ENCODE data around the gene ETV3. TPM values are rescaled to one million over a fixed set of nuclear protein-coding genes. Genes with fewer than 3 reads are reported as not detected.
"Not testable (repeated sequence)": the region's sequence is repeated elsewhere in the genome, so short reads cannot be mapped to it uniquely, and the experiment has no call there.

The ETV3 gene
- total and polyA plus RNA-seq, 12 donors: 3.7 to 27.5 (median 20.1) TPM

GRCh38 chr1:157101149-157101548, 37.0 kb downstream of the ETV3 start:
- intact Hi-C loops (cut with DNase I): no loop called here
- Histone ChIP-seq H3K36me3 (no peaks in the 10 kb centered on the region), H3K9me3 (no peaks in the 10 kb centered on the region), H3K27me3 (peaks cover 0 to 24% (median 5%) of the 10 kb centered on the region in 7 donors), H3K4me3 (no peak overlapping the region), H3K27ac (no peak overlapping the region), H3K4me1 (peaks cover 0 to 6% (median 0%) of the 10 kb centered on the region in 9 donors)
- TF ChIP-seq, protein P1, sequence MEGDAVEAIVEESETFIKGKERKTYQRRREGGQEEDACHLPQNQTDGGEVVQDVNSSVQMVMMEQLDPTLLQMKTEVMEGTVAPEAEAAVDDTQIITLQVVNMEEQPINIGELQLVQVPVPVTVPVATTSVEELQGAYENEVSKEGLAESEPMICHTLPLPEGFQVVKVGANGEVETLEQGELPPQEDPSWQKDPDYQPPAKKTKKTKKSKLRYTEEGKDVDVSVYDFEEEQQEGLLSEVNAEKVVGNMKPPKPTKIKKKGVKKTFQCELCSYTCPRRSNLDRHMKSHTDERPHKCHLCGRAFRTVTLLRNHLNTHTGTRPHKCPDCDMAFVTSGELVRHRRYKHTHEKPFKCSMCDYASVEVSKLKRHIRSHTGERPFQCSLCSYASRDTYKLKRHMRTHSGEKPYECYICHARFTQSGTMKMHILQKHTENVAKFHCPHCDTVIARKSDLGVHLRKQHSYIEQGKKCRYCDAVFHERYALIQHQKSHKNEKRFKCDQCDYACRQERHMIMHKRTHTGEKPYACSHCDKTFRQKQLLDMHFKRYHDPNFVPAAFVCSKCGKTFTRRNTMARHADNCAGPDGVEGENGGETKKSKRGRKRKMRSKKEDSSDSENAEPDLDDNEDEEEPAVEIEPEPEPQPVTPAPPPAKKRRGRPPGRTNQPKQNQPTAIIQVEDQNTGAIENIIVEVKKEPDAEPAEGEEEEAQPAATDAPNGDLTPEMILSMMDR (IDR thresholded peaks at IDR 0.05): no peak
- WGBS, 2 donors: 88 to 91% methylated on average over 4 of the region's 4 CpGs
- ATAC-seq (no peak), DNase-seq (no peak)

DNA sequence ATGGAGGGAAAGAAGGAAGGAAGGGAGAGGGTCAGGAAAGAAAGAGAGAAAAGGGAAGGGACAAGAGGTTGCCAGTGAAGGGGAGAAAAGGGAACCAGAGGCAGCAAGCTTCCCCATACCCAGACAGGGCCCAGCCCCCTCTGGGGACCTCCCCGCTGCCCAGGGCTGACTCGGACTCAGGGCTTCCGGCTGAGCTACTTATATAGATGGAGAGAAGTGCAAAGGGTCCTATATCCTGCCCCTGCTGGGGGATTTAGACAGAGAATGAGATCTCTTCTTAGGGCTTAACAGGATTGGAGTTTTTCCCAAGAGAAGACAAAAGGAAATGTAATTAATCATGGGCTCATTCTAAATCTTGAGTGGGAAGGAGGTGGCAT, 38.6 kb downstream of the ETV3 start, which contains the start of gene ETV3L:
ETV3L (minus strand) TSS at position 176 of the 377 bp plus-strand sequence. CDS start 285 bp downstream, outside the sequence.
- TF ChIP-seq, protein P1 (IDR thresholded peaks at IDR 0.05): no peak
- WGBS, 2 donors: 40 to 47% methylated on average over 3 of the region's 3 CpGs
- no peaks in the 10 kb centered on the region for H3K9me3 ChIP-seq
- H3K27ac ChIP-seq: no peak within 1 kb of the TSS
- intact Hi-C loops (cut with DNase I): loop anchor here in 1 of 10 donors (5.0 kb wide), 1 partner anchor 388 kb away; no protein-coding TSS in a partner anchor
- H3K4me3 ChIP-seq: no peak within 1 kb of the TSS
- peaks cover 0 to 18% (median 0%) of the 10 kb centered on the region in 7 donors for H3K27me3 ChIP-seq
- H3K36me3 ChIP-seq: no peaks in the 10 kb centered on the region
- no peaks in the 10 kb centered on the region for H3K4me1 ChIP-seq
- DNase-seq: peak in 1 of 2 donors; percentile 28
- peak in 4 of 8 donors; percentile 18 to 44 (median 24) for ATAC-seq

DNA sequence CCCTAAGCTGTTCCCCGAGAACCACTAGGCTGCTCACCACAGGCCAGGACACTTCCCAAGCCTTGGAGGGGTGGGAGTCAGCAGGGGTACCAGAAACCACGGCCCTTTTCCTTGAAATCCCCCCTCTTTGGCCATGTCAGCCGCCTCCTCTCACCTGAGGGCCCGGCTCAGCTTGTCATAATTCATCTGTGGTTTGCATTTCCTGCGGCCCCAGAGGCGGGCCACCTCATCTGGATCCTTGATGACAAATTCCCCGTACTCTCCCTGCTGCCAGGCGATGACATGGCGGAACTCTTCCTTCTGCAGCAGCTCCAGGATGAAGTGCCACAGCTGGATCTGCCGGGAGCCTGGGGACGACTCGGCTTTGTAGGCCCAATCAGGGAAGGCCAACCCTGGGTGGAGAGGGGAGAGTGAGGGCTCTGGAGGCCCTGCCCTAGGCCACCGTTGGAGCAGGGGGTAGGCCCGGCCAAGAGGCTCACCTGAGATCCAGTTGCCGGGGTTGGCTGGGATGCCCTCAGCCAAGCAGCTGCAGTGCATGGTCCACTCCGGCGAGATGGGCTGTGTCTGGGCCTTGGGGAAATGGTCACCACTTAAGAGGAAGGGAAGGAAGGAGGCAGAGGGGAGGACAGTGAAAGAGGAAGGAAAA, 39.1 kb downstream of the ETV3 start:
- H3K4me3 ChIP-seq, H3K9me3 ChIP-seq, H3K36me3 ChIP-seq, DNase-seq, H3K27ac ChIP-seq, H3K4me1 ChIP-seq: not testable (repeated sequence)
- 80 to 83% methylated on average over 16 of the region's 17 CpGs for WGBS, 2 donors
- H3K27me3 ChIP-seq: peaks cover 0 to 18% (median 0%) of the 10 kb centered on the region in 7 donors
- peak in 2 of 8 donors; percentile 8 to 11 for ATAC-seq
- intact Hi-C loops (cut with DNase I): loop anchor here in 1 of 10 donors (5.0 kb wide), 1 partner anchor 388 kb away; no protein-coding TSS in a partner anchor

GRCh38 chr1:157098519-157098918, 39.7 kb downstream of the ETV3 start:
- 89 to 95% methylated on average over 9 of the region's 9 CpGs for WGBS, 2 donors

More at GRCh38 chr1:157098519-157098918, 39.7 kb downstream of the ETV3 start:
- ATAC-seq: no peak
- TF ChIP-seq, protein P1 (IDR thresholded peaks at IDR 0.05): no peak
- Histone ChIP-seq H3K36me3 (no peaks in the 10 kb centered on the region), H3K9me3 (no peaks in the 10 kb centered on the region), H3K4me1 (peaks cover 0 to 1% (median 0%) of the 10 kb centered on the region in 9 donors), H3K27ac (no peak overlapping the region), H3K27me3 (peaks cover 0 to 18% (median 0%) of the 10 kb centered on the region in 7 donors), H3K4me3 (no peak overlapping the region)
- intact Hi-C loops (cut with DNase I): loop anchor here in 1 of 10 donors (5.0 kb wide), 1 partner anchor 389 kb away; no protein-coding TSS in a partner anchor
- DNase-seq: no peak

Data from heart right ventricle (tissue), 16 donors.